NCI-H128 (cell line): ENCODE data around the gene CLEC16A.

Experiments used
- DNase-seq: peaks from one replicate; lab custom pipeline; 2025; ENCODE audit not compliant: unreplicated experiment; lab: John Stamatoyannopoulos, UW

Gene CLEC16A

DNA sequence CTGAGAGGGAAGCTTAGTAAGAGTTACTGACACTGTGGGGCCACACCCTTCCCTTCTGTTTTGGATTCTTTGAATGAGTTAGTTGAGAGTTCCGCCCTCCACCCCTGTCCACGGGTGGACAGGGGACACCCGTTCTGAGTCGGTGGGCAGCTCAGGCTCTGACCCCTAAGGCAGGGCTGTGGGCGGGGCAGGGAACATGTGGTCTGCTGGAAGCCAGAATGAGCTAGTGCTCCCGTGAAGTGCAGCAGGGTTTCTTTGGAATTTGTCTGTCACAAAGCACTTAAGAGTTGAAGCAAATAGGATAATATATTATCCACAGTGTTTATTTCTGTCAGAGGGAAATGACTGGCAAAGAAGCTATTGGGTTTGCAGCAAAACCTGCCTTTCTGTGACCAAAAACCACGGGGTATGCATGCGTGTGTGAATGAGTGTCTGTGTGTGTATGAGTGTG lies 90.1 kb downstream of the CLEC16A start:
- no peak for DNase-seq

DNA sequence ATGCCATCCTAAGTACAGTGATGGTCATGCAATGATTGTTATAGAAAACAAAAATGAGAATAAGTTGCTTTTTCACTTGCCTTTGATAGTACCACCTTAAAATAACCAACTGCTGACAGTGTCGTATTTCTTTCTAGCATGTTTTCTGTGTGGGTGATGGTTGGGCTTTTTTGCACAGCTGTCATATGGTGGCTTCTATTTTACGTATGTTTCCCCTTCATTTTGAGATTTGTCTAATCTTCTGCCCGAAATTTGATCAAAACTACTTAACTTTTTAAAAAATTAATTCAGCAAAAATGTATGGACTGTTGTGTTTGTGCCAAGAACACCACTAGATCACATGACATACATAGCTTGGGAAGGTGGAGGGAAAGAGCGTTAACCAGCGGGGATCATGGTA lies 90.7 kb downstream of the CLEC16A start:
- DNase-seq, result no peak

DNA sequence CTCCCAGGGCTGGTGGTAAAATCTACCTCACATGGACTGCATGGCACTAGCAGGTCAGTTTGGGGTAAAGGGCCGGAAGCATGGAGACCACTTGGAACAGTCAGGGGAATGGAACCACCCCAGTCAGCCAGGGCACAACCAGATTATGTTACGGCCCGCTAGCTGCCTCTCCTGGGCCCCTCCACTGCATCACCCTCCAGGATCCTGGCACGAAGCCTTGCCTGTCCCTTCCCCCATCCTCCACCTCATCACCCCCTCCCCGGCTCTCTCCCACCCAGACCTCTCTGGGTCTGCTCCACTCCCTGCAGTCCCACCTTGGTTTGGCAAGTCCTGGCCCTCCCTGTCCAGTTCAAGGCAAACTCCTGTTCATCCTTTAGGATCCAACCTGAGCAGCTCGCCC lies 91.7 kb downstream of the CLEC16A start:
- DNase-seq, result no peak

DNA sequence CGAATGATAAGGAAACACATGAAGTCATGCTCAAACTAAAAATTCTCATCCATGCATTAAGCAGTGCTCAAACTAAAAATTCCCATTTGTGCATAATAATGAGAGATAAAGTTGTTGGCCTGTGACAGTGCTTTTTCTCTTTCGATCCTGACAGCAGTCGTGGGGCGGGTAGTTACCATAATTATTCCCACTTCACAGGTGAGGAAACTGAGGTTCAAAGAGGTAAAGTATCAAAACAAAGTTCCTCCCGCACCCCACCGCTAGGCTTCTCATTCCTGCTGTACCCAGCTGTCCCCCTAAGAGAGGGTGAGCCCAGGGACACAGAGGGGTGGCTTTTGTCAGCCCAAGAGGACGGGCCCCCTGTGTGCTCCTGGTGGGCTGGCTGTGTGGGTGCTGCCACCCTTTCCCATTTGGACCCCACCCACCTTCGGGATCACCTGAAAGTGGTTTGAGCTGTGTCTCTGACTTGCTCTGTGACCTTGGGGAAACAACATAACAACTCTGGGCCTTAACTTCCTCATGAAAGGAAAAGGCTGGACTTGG lies 92.6 kb downstream of the CLEC16A start:
- DNase-seq, result no peak

- DNase-seq, result no peak
These were observed 93.9 kb downstream of the CLEC16A start for GRCh38 chr16:11038305-11038704.

GRCh38 chr16:11038777-11039176 lies 94.4 kb downstream of the CLEC16A start:
- no peak for DNase-seq

DNA sequence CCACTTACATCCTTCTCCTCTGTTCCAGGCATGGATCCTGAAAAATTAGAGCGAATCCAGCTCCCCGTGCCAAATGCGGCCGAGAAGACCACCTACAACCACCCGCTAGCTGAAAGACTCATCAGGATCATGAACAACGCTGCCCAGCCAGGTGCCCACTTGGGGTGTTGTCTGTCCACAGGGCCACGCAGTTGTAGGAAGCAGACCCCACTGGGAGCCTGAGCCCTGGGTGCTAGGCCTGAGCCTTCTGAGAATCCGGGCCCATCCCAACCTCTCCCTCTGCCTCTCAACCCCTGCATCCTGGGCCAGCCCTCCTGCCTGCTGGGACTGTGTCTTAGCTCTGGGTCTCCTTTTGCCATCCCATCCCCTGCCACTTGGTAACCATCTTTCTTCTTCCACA lies 95.4 kb downstream of the CLEC16A start:
- DNase-seq, result no peak

GRCh38 chr16:11042191-11042590 lies 97.8 kb downstream of the CLEC16A start:
- DNase-seq, result no peak

GRCh38 chr16:11045441-11045840 lies 101.1 kb downstream of the CLEC16A start:
- no peak for DNase-seq

DNA sequence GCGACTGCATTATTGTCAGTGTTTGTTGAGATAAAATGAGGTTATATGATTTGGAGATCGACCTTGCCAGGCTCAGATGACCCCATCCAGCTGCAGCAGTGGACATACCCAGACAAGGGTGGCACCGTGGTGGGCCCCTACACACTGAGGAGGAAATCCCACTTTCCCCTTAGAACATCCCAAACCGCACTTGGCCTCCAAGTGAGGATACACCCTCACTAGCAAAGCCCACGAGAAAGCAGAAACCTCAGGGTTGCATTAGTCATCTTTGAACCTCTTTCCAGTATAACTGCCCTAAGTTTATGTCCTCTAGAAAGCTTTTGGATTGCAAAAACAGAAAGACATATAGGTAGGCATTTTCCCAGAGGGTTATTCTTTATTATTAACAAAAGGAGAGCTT lies 101.5 kb downstream of the CLEC16A start:
- no peak for DNase-seq

- no peak for DNase-seq
These were observed 102.1 kb downstream of the CLEC16A start for GRCh38 chr16:11046382-11046931.

DNA sequence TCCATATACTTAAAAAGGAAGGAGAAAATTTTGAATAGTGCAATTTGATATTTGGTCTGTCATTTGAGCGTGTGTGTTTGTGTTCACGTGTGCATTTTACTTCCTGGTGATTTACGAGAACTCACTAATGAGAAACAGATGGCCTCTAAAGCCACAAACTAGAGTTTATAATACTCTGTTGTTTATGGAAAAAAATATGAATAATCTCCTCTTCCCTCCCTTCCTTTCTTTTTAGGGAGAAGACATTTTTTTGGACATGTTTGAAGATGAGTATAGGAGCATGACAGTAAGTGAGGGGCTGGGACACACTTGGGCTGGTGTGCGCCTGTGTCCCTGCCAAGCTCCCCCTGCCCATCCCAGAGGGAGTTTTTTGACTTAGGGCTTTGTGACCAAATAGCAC lies 102.7 kb downstream of the CLEC16A start:
- no peak for DNase-seq

- no peak for DNase-seq
These were observed 103.8 kb downstream of the CLEC16A start for GRCh38 chr16:11047939-11048800.

- no peak for DNase-seq
These were observed 105.2 kb downstream of the CLEC16A start for GRCh38 chr16:11049396-11050059.

GRCh38 chr16:11050536-11050935 lies 106.2 kb downstream of the CLEC16A start:
- DNase-seq, result no peak

GRCh38 chr16:11050944-11051343 lies 106.6 kb downstream of the CLEC16A start:
- no peak for DNase-seq

GRCh38 chr16:11051430-11051829 lies 107.1 kb downstream of the CLEC16A start:
- no peak for DNase-seq

DNA sequence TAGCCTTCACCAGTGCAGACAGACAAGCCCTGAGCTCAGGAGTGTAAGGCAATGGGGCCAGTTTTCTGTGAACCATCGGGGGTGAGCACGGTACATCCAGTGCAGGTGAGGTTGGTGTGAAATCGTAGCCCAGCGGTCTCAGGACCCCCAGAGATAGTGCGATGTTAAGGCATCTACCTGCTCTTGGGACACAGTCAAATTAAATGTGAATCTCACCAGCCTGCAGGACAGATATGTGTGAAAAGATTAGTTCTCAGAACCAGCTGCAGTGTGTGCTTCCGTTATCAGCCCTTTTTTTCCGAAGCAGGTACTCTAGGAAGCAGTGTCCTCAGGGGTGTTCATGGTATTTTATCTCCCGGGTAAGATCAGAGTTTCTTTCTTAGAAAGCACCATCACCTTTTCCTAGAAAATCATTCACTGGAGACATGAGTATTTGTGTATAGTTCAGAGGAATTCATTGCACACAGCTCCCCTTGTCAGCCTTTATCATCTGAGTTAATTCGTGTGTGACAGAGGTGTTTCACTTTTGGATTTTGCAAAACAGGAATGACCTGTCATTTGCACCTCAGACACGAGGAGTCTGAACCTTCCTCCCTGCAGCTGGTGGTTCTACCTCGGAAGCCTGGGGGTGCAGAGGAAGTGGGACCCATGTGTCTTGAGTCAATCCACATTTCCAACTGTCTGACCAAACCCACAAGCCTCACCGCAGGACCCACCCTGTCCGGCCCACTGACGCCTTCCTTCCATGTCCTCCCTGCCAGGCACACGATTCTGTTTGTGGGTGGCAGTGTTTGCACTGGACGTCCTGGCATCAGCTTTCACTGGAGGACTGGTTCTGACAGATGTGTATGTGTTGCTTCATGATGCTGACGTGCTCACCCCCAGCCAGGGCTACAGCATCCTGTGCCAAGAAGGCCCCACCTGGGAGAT lies 107.8 kb downstream of the CLEC16A start:
- DNase-seq, result no peak

DNA sequence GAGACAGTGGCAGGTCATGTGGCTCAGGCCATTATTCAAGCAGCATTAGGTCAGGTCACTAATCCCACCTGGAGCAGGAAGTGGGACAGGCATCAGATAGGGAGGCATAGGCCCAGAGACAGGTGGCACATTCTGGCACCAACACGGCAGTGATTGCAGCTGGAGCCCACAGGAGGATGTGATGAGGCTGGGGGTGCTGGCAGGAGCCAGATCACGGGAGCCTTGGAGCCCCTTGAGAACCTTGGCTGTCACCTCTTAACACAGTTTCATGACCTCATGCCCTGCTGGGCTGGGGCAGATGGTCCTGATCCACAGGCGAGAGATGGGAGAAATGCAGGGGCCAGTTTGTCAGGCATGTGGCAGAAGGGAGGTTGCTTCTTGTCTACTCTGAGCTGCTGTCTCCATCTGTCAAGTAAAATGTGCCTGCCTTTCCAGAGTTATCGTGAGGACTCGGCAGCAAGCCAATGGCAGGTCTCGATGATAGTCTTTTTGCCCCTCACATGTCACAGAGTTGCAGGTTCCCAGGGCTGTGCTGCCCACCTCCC lies 109.6 kb downstream of the CLEC16A start:
- no peak for DNase-seq
